Trophoblast cell (in vitro differentiated cells and primary cell): Measurements from ENCODE around the gene PXDC1.
"Not testable (repeated sequence)": the region's sequence is repeated elsewhere in the genome, so short reads cannot be mapped to it uniquely, and the experiment has no call there.

Source experiments
- DNase-seq, 2 donors: peaks; one replicate each; pipeline ENCODE4 v3.0.0-alpha.2; 2016
- H2AFZ ChIP-seq: 2 replicates; pipeline ENCODE4 v1.6.1; 2013; ENCODE audit warnings: low read length, moderate library complexity, mild to moderate bottlenecking; ENCODE audit not compliant: insufficient read depth, poor library complexity
- H2AK5ac ChIP-seq: 2 replicates; pipeline ENCODE4 v1.6.1; 2013; ENCODE audit warnings: mild to moderate bottlenecking, low read length
- H2BK120ac ChIP-seq: 2 replicates; pipeline ENCODE4 v1.6.1; 2013; ENCODE audit warnings: low read length, mild to moderate bottlenecking, moderate library complexity; ENCODE audit not compliant: insufficient read depth, poor library complexity
- H2BK12ac ChIP-seq: 2 replicates; pipeline ENCODE4 v1.6.1; 2013; ENCODE audit warnings: mild to moderate bottlenecking, low read length, moderate library complexity
- H2BK5ac ChIP-seq: 2 replicates; pipeline ENCODE4 v1.6.1; 2013; ENCODE audit warnings: low read length, low read depth, moderate library complexity, mild to moderate bottlenecking; ENCODE audit not compliant: poor library complexity
- H3K14ac ChIP-seq: 2 replicates; pipeline ENCODE4 v1.6.1; 2013; ENCODE audit warnings: mild to moderate bottlenecking, low read length
- H3K18ac ChIP-seq: 2 replicates; pipeline ENCODE4 v1.6.1; 2013; ENCODE audit warnings: mild to moderate bottlenecking, low read length
- H3K23ac ChIP-seq: 2 replicates; pipeline ENCODE4 v1.6.1; 2013; ENCODE audit warnings: low read length
- H3K27ac ChIP-seq: 2 replicates; pipeline ENCODE4 v1.5.1; 2013; ENCODE audit warnings: low read depth, mild to moderate bottlenecking, inconsistent platforms, low read length, moderate library complexity
- H3K27me3 ChIP-seq: 2 replicates; pipeline ENCODE4 v1.6.1; 2013; ENCODE audit warnings: inconsistent platforms, mild to moderate bottlenecking, low read length, moderate library complexity; ENCODE audit not compliant: insufficient read depth
- H3K36me3 ChIP-seq, 2 experiments: 1 replicate in 1 of 2; 2 replicates in 1 of 2; pipeline ENCODE4 v1.6.1; 2013; ENCODE audit warnings: low read length in 2 of 2, mild to moderate bottlenecking in 2 of 2, moderate library complexity in 1 of 2; ENCODE audit not compliant: insufficient read depth in 2 of 2, control insufficient read depth in 1 of 2
- H3K4ac ChIP-seq: 2 replicates; pipeline ENCODE4 v1.6.1; 2013; ENCODE audit warnings: low read depth, mild to moderate bottlenecking, low read length, moderate library complexity
- H3K4me1 ChIP-seq, 2 experiments: 1 replicate in 1 of 2; 2 replicates in 1 of 2; pipeline ENCODE4 v1.6.1; 2013; ENCODE audit warnings: low read length in 2 of 2, mild to moderate bottlenecking in 2 of 2, moderate library complexity in 1 of 2; ENCODE audit not compliant: insufficient read depth in 2 of 2, control insufficient read depth in 1 of 2
- H3K4me2 ChIP-seq: 2 replicates; pipeline ENCODE4 v1.6.1; 2013; ENCODE audit warnings: inconsistent platforms, mild to moderate bottlenecking, low read length, moderate library complexity
- H3K4me3 ChIP-seq: 2 replicates; pipeline ENCODE4 v1.5.1; 2013; ENCODE audit warnings: mild to moderate bottlenecking, low read depth, low read length, inconsistent platforms
- H3K79me1 ChIP-seq: one replicate; pipeline ENCODE4 v1.6.1; 2013; ENCODE audit warnings: low read length
- H3K79me2 ChIP-seq: 2 replicates; pipeline ENCODE4 v1.6.1; 2013; ENCODE audit warnings: low read length, mild to moderate bottlenecking; ENCODE audit not compliant: control insufficient read depth, insufficient read depth, poor library complexity
- H3K9ac ChIP-seq: 2 replicates; pipeline ENCODE4 v1.6.1; 2013; ENCODE audit warnings: mild to moderate bottlenecking, low read length
- H3K9me3 ChIP-seq: 2 replicates; pipeline ENCODE4 v1.6.1; 2013; ENCODE audit warnings: low read depth, mild to moderate bottlenecking, control low read depth, inconsistent platforms, low read length; ENCODE audit not compliant: insufficient read depth
- H4K12ac ChIP-seq: 2 replicates; pipeline ENCODE4 v1.6.1; 2013; ENCODE audit warnings: low read depth, mild to moderate bottlenecking, low read length, moderate library complexity
- H4K8ac ChIP-seq: 2 replicates; pipeline ENCODE4 v1.6.1; 2013; ENCODE audit warnings: low read depth, mild to moderate bottlenecking, low read length, moderate library complexity
- H4K91ac ChIP-seq: one replicate; pipeline ENCODE4 v1.6.1; 2013; ENCODE audit warnings: low read depth, mild to moderate bottlenecking, low read length, moderate library complexity
- WGBS: extraction: QIAGEN DNeasy Blood & Tissue Kit; methylation state at CpG from one replicate; pipeline ENCODE4 v1.1.7; 2013; ENCODE audit warnings: missing lambda C conversion rate; ENCODE audit not compliant: insufficient read length, insufficient coverage; ENCODE audit errors: extremely low coverage; 5-methylcytosine and 5-hydroxymethylcytosine counted together

PXDC1 gene

GRCh38 chr6:3687847-3688246 is 63.7 kb downstream of the PXDC1 start:
- no peak overlapping the region for H3K14ac ChIP-seq
- no peaks in the 10 kb centered on the region for H3K79me1 ChIP-seq
- no peak overlapping the region for H3K18ac ChIP-seq
- no peak overlapping the region for H3K27ac ChIP-seq
- H2BK5ac ChIP-seq: no peak overlapping the region
- H4K8ac ChIP-seq: no peak overlapping the region
- no peak overlapping the region for H2AK5ac ChIP-seq
- no peak overlapping the region for H2AFZ ChIP-seq
- no peak for DNase-seq
- H2BK120ac ChIP-seq: no peak overlapping the region
- no peaks in the 10 kb centered on the region for H3K36me3 ChIP-seq
- no peak overlapping the region for H3K9ac ChIP-seq
- H4K91ac ChIP-seq: no peak overlapping the region
- H3K9me3 ChIP-seq: peaks cover 2% of the 10 kb centered on the region
- no peaks in the 10 kb centered on the region for H3K4me1 ChIP-seq
- no CpG with 5 or more reads among the region's 1 CpG for WGBS
- H3K4ac ChIP-seq: no peak overlapping the region
- no peaks in the 10 kb centered on the region for H3K27me3 ChIP-seq
- H3K23ac ChIP-seq: no peak overlapping the region
- no peak overlapping the region for H3K4me2 ChIP-seq
- no peak overlapping the region for H3K4me3 ChIP-seq
- no peak overlapping the region for H2BK12ac ChIP-seq
- H3K79me2 ChIP-seq: no peaks in the 10 kb centered on the region
- no peak overlapping the region for H4K12ac ChIP-seq

GRCh38 chr6:3683331-3683730 is 68.2 kb downstream of the PXDC1 start:
- no peaks in the 10 kb centered on the region for H3K4me1 ChIP-seq
- H3K9ac ChIP-seq: no peak overlapping the region
- H3K18ac ChIP-seq: no peak overlapping the region
- no peaks in the 10 kb centered on the region for H3K27me3 ChIP-seq
- no peak overlapping the region for H3K23ac ChIP-seq
- no peak overlapping the region for H3K4ac ChIP-seq
- H3K36me3 ChIP-seq: no peaks in the 10 kb centered on the region
- no peak overlapping the region for H2BK120ac ChIP-seq
- no peak for DNase-seq
- H2AFZ ChIP-seq: no peak overlapping the region
- H4K8ac ChIP-seq: no peak overlapping the region
- no CpG with 5 or more reads among the region's 6 CpGs for WGBS
- no peak overlapping the region for H3K14ac ChIP-seq
- no peaks in the 10 kb centered on the region for H3K79me2 ChIP-seq
- H2AK5ac ChIP-seq: no peak overlapping the region
- peaks cover 5% of the 10 kb centered on the region for H3K9me3 ChIP-seq
- no peak overlapping the region for H3K27ac ChIP-seq
- H3K79me1 ChIP-seq: no peaks in the 10 kb centered on the region
- no peak overlapping the region for H4K91ac ChIP-seq
- H3K4me2 ChIP-seq: no peak overlapping the region
- H3K4me3 ChIP-seq: no peak overlapping the region
- H4K12ac ChIP-seq: no peak overlapping the region
- no peak overlapping the region for H2BK12ac ChIP-seq
- H2BK5ac ChIP-seq: no peak overlapping the region

GRCh38 chr6:3678946-3679345 is 72.6 kb downstream of the PXDC1 start:
- Histone ChIP-seq H2BK120ac (no peak overlapping the region), H4K91ac (no peak overlapping the region), H3K4me2 (no peak overlapping the region), H3K4ac (no peak overlapping the region), H3K14ac (no peak overlapping the region), H2BK12ac (no peak overlapping the region), H2AK5ac (no peak overlapping the region), H3K27me3 (no peaks in the 10 kb centered on the region), H3K23ac (no peak overlapping the region), H3K79me2 (no peaks in the 10 kb centered on the region), H3K79me1 (no peaks in the 10 kb centered on the region), H3K36me3 (no peaks in the 10 kb centered on the region), H3K27ac (no peak overlapping the region), H2BK5ac (no peak overlapping the region), H2AFZ (no peak overlapping the region), H3K4me1 (no peaks in the 10 kb centered on the region), H3K18ac (no peak overlapping the region), H4K12ac (no peak overlapping the region), H4K8ac (no peak overlapping the region), H3K9me3 (peaks cover 3% of the 10 kb centered on the region), H3K4me3 (no peak overlapping the region), H3K9ac (no peak overlapping the region)
- no CpG with 5 or more reads among the region's 4 CpGs for WGBS
- peak in 1 of 2 donors; percentile 53 for DNase-seq

- not testable (repeated sequence) for H3K27ac ChIP-seq, H2AK5ac ChIP-seq, H2BK5ac ChIP-seq, H3K4me3 ChIP-seq, H2AFZ ChIP-seq, H3K79me2 ChIP-seq, H3K14ac ChIP-seq, H4K8ac ChIP-seq, H2BK12ac ChIP-seq, H3K27me3 ChIP-seq, H3K9ac ChIP-seq, H4K12ac ChIP-seq, H3K9me3 ChIP-seq, H3K4ac ChIP-seq, H3K36me3 ChIP-seq, H3K18ac ChIP-seq, H3K79me1 ChIP-seq, H4K91ac ChIP-seq, H3K4me2 ChIP-seq, H3K23ac ChIP-seq, H2BK120ac ChIP-seq, DNase-seq, H3K4me1 ChIP-seq
- no CpG with 5 or more reads among the region's 9 CpGs for WGBS
Measured at GRCh38 chr6:3677751-3678150, 73.8 kb downstream of the PXDC1 start.
